IMR-90 (cell line): ENCODE results near the gene APBB3. TPM values are rescaled to one million over a fixed set of nuclear protein-coding genes. Genes with fewer than 3 reads are reported as not detected.
"Not testable (repeated sequence)": the region's sequence is repeated elsewhere in the genome, so short reads cannot be mapped to it uniquely, and the experiment has no call there.

Source experiments
- ATAC-seq: fragments of 200-7000 bp; cut with Tn5 transposase; 2 replicates; pipeline ENCODE4 v1.9.1; 2020; ENCODE audit warnings: low read depth, mild to moderate bottlenecking, moderate library complexity
- BruUV-seq: library from RNA; stranded (reverse); fragments of 400-500 nt; replicated peaks from 2 replicates; lab custom pipeline; 2021; lab: Mats Ljungman, UMichigan
- CTCF ChIA-PET: fragments of 300-600 bp; formaldehyde crosslinking; extraction: SDS; loops from one replicate; lab custom pipeline; 2021; ENCODE audit warnings: antibody characterized with exemption; lab: Yijun Ruan, JAX
- POLR2A ChIA-PET: fragments of 300-600 bp; sonication (Branson Sonifier 250); formaldehyde crosslinking; loops from one replicate; lab custom pipeline; 2022; ENCODE audit warnings: antibody characterized with exemption; ENCODE audit not compliant: unreplicated experiment; lab: Charles Lee
- DNase-seq: peaks from one replicate; pipeline ENCODE4 v3.0.0; 2013
- H2AFZ ChIP-seq: replicated peaks from 2 replicates; pipeline ENCODE3; 2013; ENCODE audit warnings: low read length, mild to moderate bottlenecking; ENCODE audit not compliant: poor library complexity
- H2AK5ac ChIP-seq: 2 replicates; pipeline ENCODE4 v1.6.1; 2013; ENCODE audit warnings: low read depth, low read length, inconsistent platforms
- H2AK9ac ChIP-seq: replicated peaks from 2 replicates; pipeline ENCODE3; 2013; ENCODE audit warnings: mild to moderate bottlenecking, low read depth, low read length, moderate library complexity; ENCODE audit not compliant: poor library complexity
- H2BK120ac ChIP-seq: 2 replicates; pipeline ENCODE4 v1.6.1; 2013; ENCODE audit warnings: low read depth, low read length, inconsistent platforms
- H2BK15ac ChIP-seq: 3 replicates; pipeline ENCODE4 v1.6.1; 2013; ENCODE audit warnings: low read depth, low read length, inconsistent platforms
- H2BK20ac ChIP-seq: 2 replicates; pipeline ENCODE4 v1.6.1; 2013; ENCODE audit warnings: low read depth, mild to moderate bottlenecking, inconsistent platforms, low read length, moderate library complexity
- H2BK5ac ChIP-seq: 2 replicates; pipeline ENCODE4 v1.6.1; 2013; ENCODE audit warnings: mild to moderate bottlenecking, low read depth, low read length, inconsistent platforms; ENCODE audit not compliant: poor library complexity, severe bottlenecking
- H3K14ac ChIP-seq: replicated peaks from 2 replicates; pipeline ENCODE4 v1.6.1; 2013; ENCODE audit warnings: low read depth, low read length, inconsistent platforms
- H3K18ac ChIP-seq: 2 replicates; pipeline ENCODE4 v1.6.1; 2013; ENCODE audit warnings: low read depth, low read length, control low read depth
- H3K23ac ChIP-seq: 2 replicates; pipeline ENCODE4 v1.6.1; 2013; ENCODE audit warnings: low read depth, low read length, inconsistent platforms
- H3K27ac ChIP-seq: 2 replicates; pipeline ENCODE4 v1.5.1; 2013; ENCODE audit warnings: mild to moderate bottlenecking, control low read depth, low read length; ENCODE audit not compliant: insufficient read depth
- H3K27me3 ChIP-seq: 2 replicates; pipeline ENCODE4 v1.6.1; 2013; ENCODE audit warnings: low read length; ENCODE audit not compliant: control insufficient read depth, insufficient read depth
- H3K36me3 ChIP-seq: 2 replicates; pipeline ENCODE4 v1.6.1; 2013; ENCODE audit warnings: low read length, mixed read lengths; ENCODE audit not compliant: control insufficient read depth, insufficient read depth
- H3K4ac ChIP-seq: 2 replicates; pipeline ENCODE4 v1.6.1; 2013; ENCODE audit warnings: low read depth, low read length, inconsistent platforms
- H3K4me1 ChIP-seq: 2 replicates; pipeline ENCODE4 v1.6.1; 2013; ENCODE audit warnings: low read length, mixed read lengths; ENCODE audit not compliant: control insufficient read depth, insufficient read depth
- H3K4me2 ChIP-seq: 2 replicates; pipeline ENCODE4 v1.6.1; 2013; ENCODE audit warnings: low read depth, mild to moderate bottlenecking, control low read depth, low read length, moderate library complexity
- H3K4me3 ChIP-seq: 2 replicates; pipeline ENCODE4 v1.5.1; 2013; ENCODE audit warnings: low read depth, mild to moderate bottlenecking, control low read depth, low read length, moderate library complexity; ENCODE audit not compliant: insufficient read depth
- H3K56ac ChIP-seq: 2 replicates; pipeline ENCODE4 v1.6.1; 2013; ENCODE audit warnings: low read length, inconsistent platforms; ENCODE audit not compliant: insufficient read depth; ENCODE audit errors: extremely low read depth
- H3K79me1 ChIP-seq, 2 experiments: 2 replicates each; pipeline ENCODE4 v1.6.1; 2013; ENCODE audit warnings: low read length in 2 of 2, inconsistent platforms in 1 of 2, low read depth in 1 of 2
- H3K9ac ChIP-seq: 2 replicates; pipeline ENCODE4 v1.6.1; 2013; ENCODE audit warnings: low read depth, low read length, control low read depth
- H3K9me1 ChIP-seq: 2 replicates; pipeline ENCODE4 v1.6.1; 2013; ENCODE audit warnings: low read length, inconsistent platforms; ENCODE audit not compliant: insufficient read depth
- H3K9me3 ChIP-seq: 2 replicates; pipeline ENCODE4 v1.6.1; 2013; ENCODE audit warnings: low read length; ENCODE audit not compliant: control insufficient read depth, insufficient read depth
- H4K20me1 ChIP-seq: 2 replicates; pipeline ENCODE4 v1.6.1; 2013; ENCODE audit warnings: low read length, inconsistent platforms; ENCODE audit not compliant: insufficient read depth
- H4K5ac ChIP-seq: 2 replicates; pipeline ENCODE4 v1.6.1; 2013; ENCODE audit warnings: mild to moderate bottlenecking, low read depth, low read length, control low read depth
- H4K8ac ChIP-seq, 2 experiments: 2 replicates each; pipeline ENCODE4 v1.6.1; 2013; ENCODE audit warnings: low read depth in 2 of 2, low read length in 2 of 2, control low read depth in 1 of 2, inconsistent platforms in 1 of 2
- H4K91ac ChIP-seq: 2 replicates; pipeline ENCODE4 v1.6.1; 2013; ENCODE audit warnings: low read depth, low read length, inconsistent platforms; ENCODE audit not compliant: insufficient read depth
- WGBS, 2 experiments: methylation state at CpG; one replicate each; pipeline versions ENCODE4 v1.1.5 to v1.1.7; 2013; ENCODE audit warnings: missing lambda C conversion rate in 2 of 2; ENCODE audit not compliant: insufficient read length in 1 of 2; ENCODE audit errors: extremely low coverage in 2 of 2; 5-methylcytosine and 5-hydroxymethylcytosine counted together
- dilution Hi-C: fragments of 300-500 bp; cut with HindIII; formaldehyde crosslinking; loops from one replicate; pipeline ENCODE4 v1.14.3; 2018; ENCODE audit warnings: low sequenced_read_pairs; ENCODE audit not compliant: unreplicated experiment
- in situ Hi-C: fragments of 300-500 bp; cut with MboI; formaldehyde crosslinking; loops from 3 replicates; pipeline ENCODE4 v1.14.3; 2019; ENCODE audit warnings: low sequenced_read_pairs, inconsistent platforms, mixed read lengths
- intact Hi-C: fragments of 100-400 bp; cut with micrococcal nuclease; formaldehyde crosslinking; loops from 2 replicates; pipeline ENCODE4 v1.10.0; 2022
- polyA plus RNA-seq, 3 experiments: library from polyadenylated mRNA; depleted of rRNA; stranded (reverse); fragments of >200 nt; gene quantifications; 2 replicates each; pipeline ENCODE4 v1.2.3, GENCODE V29; 2012; ENCODE audit warnings: low replicate concordance in 1 of 3
- total RNA-seq: library from RNA; depleted of rRNA; stranded (reverse); fragments of >200 nt; gene quantifications from 2 replicates; pipeline ENCODE4 v1.2.3, GENCODE V29; 2012

Gene APBB3
- total and polyA plus RNA-seq, 2 of the 4 experiments (the other 2 are of a cell fraction), result 6.6 to 23.8 TPM

- H2BK120ac ChIP-seq, H3K9me3 ChIP-seq, H3K14ac ChIP-seq, H2BK5ac ChIP-seq, H3K4me3 ChIP-seq, H2BK20ac ChIP-seq, H3K56ac ChIP-seq, H3K9ac ChIP-seq, POLR2A ChIA-PET, H3K36me3 ChIP-seq, H3K9me1 ChIP-seq, H2BK15ac ChIP-seq, H4K5ac ChIP-seq, H4K91ac ChIP-seq, BruUV-seq, H2AK5ac ChIP-seq, H2AFZ ChIP-seq, DNase-seq, ATAC-seq, dilution Hi-C loops, H3K4ac ChIP-seq, H3K4me2 ChIP-seq, H4K8ac ChIP-seq, H3K18ac ChIP-seq, H3K27me3 ChIP-seq, H3K27ac ChIP-seq, in situ Hi-C loops, CTCF ChIA-PET, H2AK9ac ChIP-seq, H3K79me1 ChIP-seq, intact Hi-C loops, H4K20me1 ChIP-seq, H3K23ac ChIP-seq: not testable (repeated sequence)
- peaks cover 12% of the 10 kb centered on the region for H3K4me1 ChIP-seq
- WGBS, 2 experiments, result 80% methylated on average over 1 of the region's 14 CpGs; no CpG with 5 or more reads in 1 of the 2 experiments
These were observed 28.7 kb upstream of the APBB3 start for GRCh38 chr5:140593070-140593469.
